ENCODE measurements around the gene PANX1.
"Not testable (repeated sequence)": the region's sequence is repeated elsewhere in the genome, so short reads cannot be mapped to it uniquely, and the experiment has no call there.

PANX1 gene

GRCh38 chr11:94128746-94129511 lies at the start of gene PANX1:
PANX1 (plus strand) TSS chr11:94128841; CDS start chr11:94129313, 472 bp downstream.
- peak; percentile 70 to 82 for DNase-seq

- no peak for DNase-seq
Observed at GRCh38 chr11:94084164-94084563, 44.5 kb upstream of the PANX1 start.

- no peak for DNase-seq
Observed at GRCh38 chr11:94088906-94089305, 39.7 kb upstream of the PANX1 start.

- no peak for DNase-seq
Observed at GRCh38 chr11:94089341-94089740, 39.3 kb upstream of the PANX1 start.

GRCh38 chr11:94090401-94090800 lies 38.2 kb upstream of the PANX1 start:
- DNase-seq = no peak

- no peak for DNase-seq
Observed at GRCh38 chr11:94091091-94091490, 37.5 kb upstream of the PANX1 start.

- DNase-seq = no peak
Observed at GRCh38 chr11:94100253-94100652, 28.4 kb upstream of the PANX1 start.

GRCh38 chr11:94103471-94103870 lies 25.2 kb upstream of the PANX1 start:
- no peak for DNase-seq

GRCh38 chr11:94104734-94105133 lies 23.9 kb upstream of the PANX1 start:
- no peak for DNase-seq

GRCh38 chr11:94106716-94107115 lies 21.9 kb upstream of the PANX1 start:
- DNase-seq = no peak

GRCh38 chr11:94107363-94107762 lies 21.3 kb upstream of the PANX1 start:
- DNase-seq = no peak

GRCh38 chr11:94111241-94111640 lies 17.4 kb upstream of the PANX1 start:
- no peak for DNase-seq

GRCh38 chr11:94111660-94112059 lies 17.0 kb upstream of the PANX1 start:
- no peak for DNase-seq

- no peak for DNase-seq
Observed at GRCh38 chr11:94112206-94112953, 16.3 kb upstream of the PANX1 start.

- no peak for DNase-seq
Observed at GRCh38 chr11:94117197-94117574, 11.5 kb upstream of the PANX1 start.

- DNase-seq = no peak
Observed at GRCh38 chr11:94117871-94118270, 10.8 kb upstream of the PANX1 start.

GRCh38 chr11:94119676-94120075 lies 9.0 kb upstream of the PANX1 start:
- not testable (repeated sequence) for DNase-seq

- DNase-seq = not testable (repeated sequence)
Observed at GRCh38 chr11:94120516-94120915, 8.1 kb upstream of the PANX1 start.

GRCh38 chr11:94120946-94121345 lies 7.7 kb upstream of the PANX1 start:
- DNase-seq = no peak

- DNase-seq = no peak
Observed at GRCh38 chr11:94125407-94126115, 3.1 kb upstream of the PANX1 start.

- no peak for DNase-seq
Observed at GRCh38 chr11:94127638-94128037, 1.0 kb upstream of the PANX1 start.

- peak in 1 of 2 experiments; percentile 52 for DNase-seq
Observed at GRCh38 chr11:94128291-94128745, 323 bp upstream of the PANX1 start.

GRCh38 chr11:94129512-94130297 lies 1.1 kb downstream of the PANX1 start:
- no peak for DNase-seq

All from NCI-H2081 (cell line).